UCSD-AML1 (cell line): ENCODE data around the gene ARSH.
"Not testable (repeated sequence)": the region's sequence is repeated elsewhere in the genome, so short reads cannot be mapped to it uniquely, and the experiment has no call there.

Experiments
- DNase-seq: peaks from one replicate; lab custom pipeline; 2025; ENCODE audit not compliant: unreplicated experiment; lab: John Stamatoyannopoulos, UW

The ARSH gene

GRCh38 chrX:3006495-3006894, at the start of gene ARSH:
Gene ARSH (plus strand): TSS chrX:3006546. CDS start chrX:3006613, 67 bp downstream.
- no peak for DNase-seq

GRCh38 chrX:2958199-2958598, 48.1 kb upstream of the ARSH start:
- no peak for DNase-seq

GRCh38 chrX:2960861-2961515, 45.4 kb upstream of the ARSH start:
- DNase-seq: no peak

GRCh38 chrX:2962381-2962780, 44.0 kb upstream of the ARSH start:
- DNase-seq: no peak

GRCh38 chrX:2963449-2963848, 42.9 kb upstream of the ARSH start:
- DNase-seq: not testable (repeated sequence)

- not testable (repeated sequence) for DNase-seq
These were observed 42.2 kb upstream of the ARSH start for GRCh38 chrX:2963992-2964794.

- no peak for DNase-seq
These were observed 40.4 kb upstream of the ARSH start for GRCh38 chrX:2965965-2966364.

- no peak for DNase-seq
These were observed 39.3 kb upstream of the ARSH start for GRCh38 chrX:2967012-2967411.

- no peak for DNase-seq
These were observed 38.8 kb upstream of the ARSH start for GRCh38 chrX:2967584-2967983.

GRCh38 chrX:2967998-2968909, 38.1 kb upstream of the ARSH start:
- DNase-seq: no peak

GRCh38 chrX:2969021-2969420, 37.3 kb upstream of the ARSH start:
- no peak for DNase-seq

- no peak for DNase-seq
These were observed 34.0 kb upstream of the ARSH start for GRCh38 chrX:2972391-2972790.

GRCh38 chrX:2974961-2975360, 31.4 kb upstream of the ARSH start:
- no peak for DNase-seq

GRCh38 chrX:2978639-2979038, 27.7 kb upstream of the ARSH start:
- DNase-seq: not testable (repeated sequence)

GRCh38 chrX:2984342-2984741, 22.0 kb upstream of the ARSH start:
- no peak for DNase-seq

GRCh38 chrX:2989565-2989964, 16.8 kb upstream of the ARSH start:
- DNase-seq: no peak

- DNase-seq: no peak
These were observed 4.2 kb downstream of the ARSH start for GRCh38 chrX:3010532-3010931.

GRCh38 chrX:3017492-3017891, 11.1 kb downstream of the ARSH start:
- no peak for DNase-seq

GRCh38 chrX:3024176-3024575, 17.8 kb downstream of the ARSH start:
- no peak for DNase-seq

GRCh38 chrX:3026074-3026815, 19.9 kb downstream of the ARSH start:
- no peak for DNase-seq

GRCh38 chrX:3029129-3029528, 22.8 kb downstream of the ARSH start:
- no peak for DNase-seq
